ENCODE results near the gene FIBP.

GRCh38 chr11:65907878-65908277 lies 19.6 kb upstream of the FIBP start:
- TF ChIP-seq POLR2A (IDR thresholded peaks at IDR 0.05) = no peak
- TF ChIP-seq CTCF (IDR thresholded peaks at IDR 0.05) = no peak
